Measurements from ENCODE around the gene ITGAL. TPM values are rescaled to one million over a fixed set of nuclear protein-coding genes. Genes with fewer than 3 reads are reported as not detected.

ITGAL gene
- polyA plus RNA-seq, 1 donor (not counting 4 experiments of a cell fraction or from before 2014, with no cell fraction given) = not detected

GRCh38 chr16:30478766-30479478, 6.4 kb downstream of the ITGAL start:
- no peaks in the 10 kb centered on the region for H3K4me1 ChIP-seq (ENCODE audit: control insufficient read depth, extremely low read depth, insufficient read depth, low read length)
- FAIRE-seq (no peak), DNase-seq (ENCODE audit: low read depth, low spot score) (no peak)
- TF ChIP-seq, protein P1, sequence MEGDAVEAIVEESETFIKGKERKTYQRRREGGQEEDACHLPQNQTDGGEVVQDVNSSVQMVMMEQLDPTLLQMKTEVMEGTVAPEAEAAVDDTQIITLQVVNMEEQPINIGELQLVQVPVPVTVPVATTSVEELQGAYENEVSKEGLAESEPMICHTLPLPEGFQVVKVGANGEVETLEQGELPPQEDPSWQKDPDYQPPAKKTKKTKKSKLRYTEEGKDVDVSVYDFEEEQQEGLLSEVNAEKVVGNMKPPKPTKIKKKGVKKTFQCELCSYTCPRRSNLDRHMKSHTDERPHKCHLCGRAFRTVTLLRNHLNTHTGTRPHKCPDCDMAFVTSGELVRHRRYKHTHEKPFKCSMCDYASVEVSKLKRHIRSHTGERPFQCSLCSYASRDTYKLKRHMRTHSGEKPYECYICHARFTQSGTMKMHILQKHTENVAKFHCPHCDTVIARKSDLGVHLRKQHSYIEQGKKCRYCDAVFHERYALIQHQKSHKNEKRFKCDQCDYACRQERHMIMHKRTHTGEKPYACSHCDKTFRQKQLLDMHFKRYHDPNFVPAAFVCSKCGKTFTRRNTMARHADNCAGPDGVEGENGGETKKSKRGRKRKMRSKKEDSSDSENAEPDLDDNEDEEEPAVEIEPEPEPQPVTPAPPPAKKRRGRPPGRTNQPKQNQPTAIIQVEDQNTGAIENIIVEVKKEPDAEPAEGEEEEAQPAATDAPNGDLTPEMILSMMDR (optimal IDR thresholded peaks at IDR 0.05 in 1 of 3, IDR thresholded peaks at IDR 0.05 in 1 of 3, conservative IDR thresholded peaks at IDR 0.05 in 1 of 3; ENCODE audit: extremely low read depth in 1 of 3, insufficient read depth in 2 of 3, low read length in 3 of 3) = no peak
- no peak for TF ChIP-seq EZH2 (IDR thresholded peaks at IDR 0.05; ENCODE audit: low read length)
- H3K9me1 ChIP-seq (ENCODE audit: control insufficient read depth, extremely low read depth, insufficient read depth, low read length) = no peaks in the 10 kb centered on the region
- peaks cover 7% of the 10 kb centered on the region for H3K27me3 ChIP-seq (ENCODE audit: control insufficient read depth, extremely low read depth, insufficient read depth, low read length)
- H3K9ac ChIP-seq (ENCODE audit: control insufficient read depth, extremely low read depth, insufficient read depth, low read length) = no peak overlapping the region
- H4K20me1 ChIP-seq (ENCODE audit: control insufficient read depth, extremely low read depth, insufficient read depth, low read length) = no peaks in the 10 kb centered on the region
- H3K4me3 ChIP-seq (ENCODE audit: control insufficient read depth in 2 of 3, extremely low read depth in 1 of 3, insufficient read depth in 2 of 3, low read depth in 1 of 3, low read length in 3 of 3) = no peak overlapping the region
- H2AFZ ChIP-seq (ENCODE audit: control insufficient read depth, low read length) = no peak overlapping the region
- no peaks in the 10 kb centered on the region for H3K79me2 ChIP-seq (ENCODE audit: control insufficient read depth, insufficient read depth, low read length)
- dilution Hi-C loops (cut with MboI; ENCODE audit: extremely low pct_ligation_motif_present, low sequenced_read_pairs) = no loop called here
- H3K36me3 ChIP-seq (ENCODE audit: control insufficient read depth in 2 of 2, extremely low read depth in 1 of 2, insufficient read depth in 2 of 2, low read length in 2 of 2) = no peaks in the 10 kb centered on the region
- H3K27ac ChIP-seq (ENCODE audit: control insufficient read depth, insufficient read depth, low read length) = no peak overlapping the region
- no peak overlapping the region for H3K4me2 ChIP-seq (ENCODE audit: control insufficient read depth, extremely low read depth, insufficient read depth, low read depth, low read length)
- H3K9me3 ChIP-seq (ENCODE audit: control insufficient read depth, low read depth, low read length) = no peaks in the 10 kb centered on the region

GRCh38 chr16:30481381-30481780, 8.8 kb downstream of the ITGAL start:
- H3K4me2 ChIP-seq (ENCODE audit: control insufficient read depth, extremely low read depth, insufficient read depth, low read depth, low read length) = no peak overlapping the region
- no peak overlapping the region for H3K4me3 ChIP-seq (ENCODE audit: control insufficient read depth in 2 of 3, extremely low read depth in 1 of 3, insufficient read depth in 2 of 3, low read depth in 1 of 3, low read length in 3 of 3)
- no peaks in the 10 kb centered on the region for H3K4me1 ChIP-seq (ENCODE audit: control insufficient read depth, extremely low read depth, insufficient read depth, low read length)
- H3K9me3 ChIP-seq (ENCODE audit: control insufficient read depth, low read depth, low read length) = no peaks in the 10 kb centered on the region
- H3K27me3 ChIP-seq (ENCODE audit: control insufficient read depth, extremely low read depth, insufficient read depth, low read length) = no peaks in the 10 kb centered on the region
- no peak for FAIRE-seq
- no peak overlapping the region for H3K27ac ChIP-seq (ENCODE audit: control insufficient read depth, insufficient read depth, low read length)
- no peaks in the 10 kb centered on the region for H3K9me1 ChIP-seq (ENCODE audit: control insufficient read depth, extremely low read depth, insufficient read depth, low read length)
- H3K79me2 ChIP-seq (ENCODE audit: control insufficient read depth, insufficient read depth, low read length) = no peaks in the 10 kb centered on the region
- TF ChIP-seq, protein P1 (optimal IDR thresholded peaks at IDR 0.05 in 1 of 3, IDR thresholded peaks at IDR 0.05 in 1 of 3, conservative IDR thresholded peaks at IDR 0.05 in 1 of 3; ENCODE audit: extremely low read depth in 1 of 3, insufficient read depth in 2 of 3, low read length in 3 of 3) = no peak
- no peak for DNase-seq (ENCODE audit: low read depth, low spot score)
- H2AFZ ChIP-seq (ENCODE audit: control insufficient read depth, low read length) = no peak overlapping the region
- no peak overlapping the region for H3K9ac ChIP-seq (ENCODE audit: control insufficient read depth, extremely low read depth, insufficient read depth, low read length)
- H4K20me1 ChIP-seq (ENCODE audit: control insufficient read depth, extremely low read depth, insufficient read depth, low read length) = no peaks in the 10 kb centered on the region
- dilution Hi-C loops (cut with MboI; ENCODE audit: extremely low pct_ligation_motif_present, low sequenced_read_pairs) = no loop called here
- H3K36me3 ChIP-seq (ENCODE audit: control insufficient read depth in 2 of 2, extremely low read depth in 1 of 2, insufficient read depth in 2 of 2, low read length in 2 of 2) = no peaks in the 10 kb centered on the region

Measured in keratinocyte (primary cell).